Immature natural killer cell (primary cell): ENCODE results near the gene SRP14. TPM values are rescaled to one million over a fixed set of nuclear protein-coding genes. Genes with fewer than 3 reads are reported as not detected.
"Not testable (repeated sequence)": the region's sequence is repeated elsewhere in the genome, so short reads cannot be mapped to it uniquely, and the experiment has no call there.

Experiments
- DNase-seq, 3 donors: peaks; one replicate each; pipeline ENCODE4 v3.0.0; 2022; ENCODE audit warnings: mixed read lengths in 1 of 3
- H3K27ac Mint-ChIP-seq, 6 donors: one replicate each; pipeline ENCODE4 v1.8.0; 2020; ENCODE audit warnings: mixed read lengths in 6 of 6, mild to moderate bottlenecking in 5 of 6, inconsistent platforms in 4 of 6, moderate library complexity in 3 of 6
- H3K27me3 Mint-ChIP-seq, 3 donors: one replicate each; pipeline ENCODE4 v1.8.0; 2020 to 2021; ENCODE audit warnings: low read depth in 3 of 3, mild to moderate bottlenecking in 3 of 3, mixed read lengths in 3 of 3, moderate library complexity in 3 of 3, inconsistent platforms in 1 of 3
- H3K36me3 Mint-ChIP-seq, 3 donors: one replicate each; pipeline ENCODE4 v1.8.0; 2020; ENCODE audit warnings: mixed read lengths in 3 of 3, inconsistent platforms in 2 of 3, mild to moderate bottlenecking in 2 of 3
- H3K4me1 Mint-ChIP-seq, 2 donors: one replicate each; pipeline ENCODE4 v1.8.0; 2020; ENCODE audit warnings: inconsistent platforms in 2 of 2, mild to moderate bottlenecking in 2 of 2, mixed read lengths in 2 of 2, moderate library complexity in 1 of 2
- H3K4me3 Mint-ChIP-seq, 5 donors: one replicate each; pipeline ENCODE4 v1.8.0; 2020; ENCODE audit warnings: mild to moderate bottlenecking in 5 of 5, mixed read lengths in 5 of 5, inconsistent platforms in 3 of 5, moderate library complexity in 3 of 5
- H3K9me3 Mint-ChIP-seq, 6 donors: one replicate each; pipeline ENCODE4 v1.8.0; 2020; ENCODE audit warnings: mild to moderate bottlenecking in 6 of 6, mixed read lengths in 6 of 6, inconsistent platforms in 4 of 6, moderate library complexity in 3 of 6
- polyA plus RNA-seq, 3 donors: library from polyadenylated mRNA; unstranded; fragments of 300-500 nt; fragmentation: Illumina TruSeq; gene quantifications; one replicate each; pipeline ENCODE4 v1.2.3, GENCODE V29; 2021

Gene SRP14
- polyA plus RNA-seq, 3 donors from 2014 or later = 744 to 1,102 (median 786) TPM

- Mint-ChIP-seq H3K36me3 (peaks cover 45 to 74% (median 50%) of the 10 kb centered on the region in 3 donors), H3K27me3 (no peaks in the 10 kb centered on the region), H3K4me3 (no peak overlapping the region), H3K4me1 (no peaks in the 10 kb centered on the region), H3K27ac (no peak overlapping the region), H3K9me3 (peaks cover 0 to 6% (median 0%) of the 10 kb centered on the region in 6 donors)
- no peak for DNase-seq
Observed at GRCh38 chr15:40010686-40011085, 28.3 kb downstream of the SRP14 start.

- no peaks in the 10 kb centered on the region for H3K4me1 Mint-ChIP-seq
- peaks cover 0 to 1% (median 0%) of the 10 kb centered on the region in 6 donors for H3K9me3 Mint-ChIP-seq
- peaks cover 33 to 67% (median 33%) of the 10 kb centered on the region in 3 donors for H3K36me3 Mint-ChIP-seq
- no peaks in the 10 kb centered on the region for H3K27me3 Mint-ChIP-seq
- no peak overlapping the region for H3K4me3 Mint-ChIP-seq
- DNase-seq = no peak
- no peak overlapping the region for H3K27ac Mint-ChIP-seq
Observed at GRCh38 chr15:40008061-40008765, 30.8 kb downstream of the SRP14 start.

- Mint-ChIP-seq H3K9me3 (no peaks in the 10 kb centered on the region), H3K27me3 (no peaks in the 10 kb centered on the region), H3K27ac (no peak overlapping the region), H3K36me3 (peaks cover 27 to 55% (median 32%) of the 10 kb centered on the region in 3 donors), H3K4me3 (no peak overlapping the region), H3K4me1 (no peaks in the 10 kb centered on the region)
- no peak for DNase-seq
Observed at GRCh38 chr15:40006646-40007045, 32.3 kb downstream of the SRP14 start.

- H3K9me3 Mint-ChIP-seq = no peaks in the 10 kb centered on the region
- no peaks in the 10 kb centered on the region for H3K4me1 Mint-ChIP-seq
- H3K27ac Mint-ChIP-seq = no peak overlapping the region
- no peak for DNase-seq
- no peak overlapping the region for H3K4me3 Mint-ChIP-seq
- no peaks in the 10 kb centered on the region for H3K27me3 Mint-ChIP-seq
- peaks cover 28 to 52% (median 32%) of the 10 kb centered on the region in 3 donors for H3K36me3 Mint-ChIP-seq
Observed at GRCh38 chr15:40006003-40006402, 33.0 kb downstream of the SRP14 start.

- Mint-ChIP-seq H3K4me3 (no peak overlapping the region), H3K4me1 (no peaks in the 10 kb centered on the region), H3K36me3 (peaks cover 16 to 41% (median 22%) of the 10 kb centered on the region in 3 donors), H3K27me3 (no peaks in the 10 kb centered on the region), H3K9me3 (no peaks in the 10 kb centered on the region), H3K27ac (no peak overlapping the region)
- DNase-seq = no peak
Observed at GRCh38 chr15:40003116-40003916, 35.7 kb downstream of the SRP14 start.

- DNase-seq = no peak
- H3K36me3 Mint-ChIP-seq = peaks cover 20 to 38% (median 25%) of the 10 kb centered on the region in 3 donors
- no peak overlapping the region for H3K4me3 Mint-ChIP-seq
- H3K4me1 Mint-ChIP-seq = no peaks in the 10 kb centered on the region
- H3K27ac Mint-ChIP-seq = no peak overlapping the region
- H3K9me3 Mint-ChIP-seq = no peaks in the 10 kb centered on the region
- no peaks in the 10 kb centered on the region for H3K27me3 Mint-ChIP-seq
Observed at GRCh38 chr15:40002295-40002694, 36.7 kb downstream of the SRP14 start.

- Mint-ChIP-seq H3K9me3 (no peaks in the 10 kb centered on the region), H3K36me3 (peaks cover 22 to 40% (median 29%) of the 10 kb centered on the region in 3 donors), H3K4me3 (no peak overlapping the region), H3K27ac (no peak overlapping the region), H3K4me1 (no peaks in the 10 kb centered on the region), H3K27me3 (no peaks in the 10 kb centered on the region)
- DNase-seq = no peak
Observed at GRCh38 chr15:39999538-40000200, 39.3 kb downstream of the SRP14 start.

GRCh38 chr15:39998511-39999077 is 40.4 kb downstream of the SRP14 start:
- DNase-seq = no peak
- Mint-ChIP-seq H3K9me3 (no peaks in the 10 kb centered on the region), H3K4me1 (no peaks in the 10 kb centered on the region), H3K4me3 (no peak overlapping the region), H3K27ac (no peak overlapping the region), H3K27me3 (no peaks in the 10 kb centered on the region), H3K36me3 (peaks cover 24 to 42% (median 32%) of the 10 kb centered on the region in 3 donors)

GRCh38 chr15:39997639-39998038 is 41.3 kb downstream of the SRP14 start:
- Mint-ChIP-seq H3K9me3 (no peaks in the 10 kb centered on the region), H3K27ac (no peak overlapping the region), H3K4me1 (no peaks in the 10 kb centered on the region), H3K4me3 (no peak overlapping the region), H3K27me3 (no peaks in the 10 kb centered on the region), H3K36me3 (peaks cover 34 to 44% (median 39%) of the 10 kb centered on the region in 3 donors)
- no peak for DNase-seq

- no peak for DNase-seq
- H3K36me3 Mint-ChIP-seq = peaks cover 33 to 48% (median 37%) of the 10 kb centered on the region in 3 donors
- H3K9me3 Mint-ChIP-seq = no peaks in the 10 kb centered on the region
- H3K4me3 Mint-ChIP-seq = no peak overlapping the region
- no peaks in the 10 kb centered on the region for H3K27me3 Mint-ChIP-seq
- no peaks in the 10 kb centered on the region for H3K4me1 Mint-ChIP-seq
- no peak overlapping the region for H3K27ac Mint-ChIP-seq
Observed at GRCh38 chr15:39997031-39997430, 42.0 kb downstream of the SRP14 start.

GRCh38 chr15:39996228-39996627 is 42.8 kb downstream of the SRP14 start:
- not testable (repeated sequence) for H3K9me3 Mint-ChIP-seq, H3K4me3 Mint-ChIP-seq, DNase-seq, H3K27me3 Mint-ChIP-seq, H3K27ac Mint-ChIP-seq, H3K4me1 Mint-ChIP-seq
- peaks cover 32 to 52% (median 38%) of the 10 kb centered on the region in 3 donors for H3K36me3 Mint-ChIP-seq

GRCh38 chr15:39992953-39993352 is 46.0 kb downstream of the SRP14 start:
- H3K27ac Mint-ChIP-seq, H3K4me1 Mint-ChIP-seq, DNase-seq, H3K27me3 Mint-ChIP-seq, H3K9me3 Mint-ChIP-seq, H3K4me3 Mint-ChIP-seq: not testable (repeated sequence)
- peaks cover 40 to 69% (median 44%) of the 10 kb centered on the region in 3 donors for H3K36me3 Mint-ChIP-seq

GRCh38 chr15:39990706-39991105 is 48.3 kb downstream of the SRP14 start:
- Mint-ChIP-seq H3K27me3 (peaks cover 0 to under 1% (median 0%) of the 10 kb centered on the region in 3 donors), H3K4me1 (no peaks in the 10 kb centered on the region), H3K27ac (no peak overlapping the region), H3K36me3 (peaks cover 37 to 71% (median 40%) of the 10 kb centered on the region in 3 donors), H3K4me3 (no peak overlapping the region), H3K9me3 (no peaks in the 10 kb centered on the region)
- DNase-seq = no peak

- H3K36me3 Mint-ChIP-seq = peaks cover 32 to 64% (median 47%) of the 10 kb centered on the region in 3 donors
- H3K4me3 Mint-ChIP-seq = no peak overlapping the region
- H3K4me1 Mint-ChIP-seq = no peaks in the 10 kb centered on the region
- H3K27me3 Mint-ChIP-seq = peaks cover 0 to 3% (median 0%) of the 10 kb centered on the region in 3 donors
- H3K9me3 Mint-ChIP-seq = no peaks in the 10 kb centered on the region
- no peak overlapping the region for H3K27ac Mint-ChIP-seq
- no peak for DNase-seq
Observed at GRCh38 chr15:39987821-39988220, 51.2 kb downstream of the SRP14 start.
